HepG2 (cell line): ENCODE results near the gene LMOD3.

Experiments used
- EZH2 ChIP-seq: conservative IDR thresholded peaks from 2 replicates; pipeline ENCODE4 v1.6.1; 2012; ENCODE audit warnings: mild to moderate bottlenecking, low read depth, low read length, moderate library complexity
- GABPB1 ChIP-seq: IDR thresholded peaks from 2 replicates; pipeline ENCODE4 v1.6.1; 2016; ENCODE audit warnings: mild to moderate bottlenecking, missing genetic modification reagents, moderate library complexity, missing compliant biosample characterization
- RFX5 ChIP-seq: IDR thresholded peaks from 2 replicates; pipeline ENCODE4 v1.6.1; 2011; ENCODE audit warnings: low read depth, low read length, improper control_type of control experiment
- RNF2 ChIP-seq: fragments of 450-650 bp; conservative IDR thresholded peaks from 2 replicates; pipeline ENCODE4 v1.6.1; 2016; ENCODE audit warnings: low read depth
- TARDBP ChIP-seq: sonication (generic); formaldehyde crosslinking; IDR thresholded peaks from 2 replicates; pipeline ENCODE4 v1.8.0; 2022; ENCODE audit warnings: mild to moderate bottlenecking, missing genetic modification reagents
- TCF12 ChIP-seq, 2 experiments: fragments of 450-650 bp in 1 of 2; sonication (generic) in 1 of 2; formaldehyde crosslinking in 1 of 2; IDR thresholded peaks; 2 replicates each; pipeline versions ENCODE4 v1.6.1 to v1.8.0; 2017 to 2022; ENCODE audit warnings: antibody characterized with exemption in 1 of 2, mild to moderate bottlenecking in 1 of 2, missing genetic modification reagents in 1 of 2, moderate library complexity in 1 of 2
- ZNF430 ChIP-seq: sonication (generic); formaldehyde crosslinking; IDR thresholded peaks from 2 replicates; pipeline ENCODE4 v1.9.0; 2021; ENCODE audit warnings: mild to moderate bottlenecking, missing genetic modification reagents

- TF ChIP-seq TCF12 (IDR thresholded peaks at IDR 0.05) (no peak), TCF12 (CRISPR knock-in tag; IDR thresholded peaks at IDR 0.05) (no peak), EZH2 (no peak), GABPB1 (no peak), TARDBP (CRISPR knock-in tag) (no peak), RNF2 (no peak), RFX5 (no peak), ZNF430 (CRISPR knock-in tag) (no peak)
Measured at GRCh38 chr3:69116162-69116561, 6.2 kb downstream of the LMOD3 start.
